ENCODE data around the gene SEPTIN3.

Gene SEPTIN3

DNA sequence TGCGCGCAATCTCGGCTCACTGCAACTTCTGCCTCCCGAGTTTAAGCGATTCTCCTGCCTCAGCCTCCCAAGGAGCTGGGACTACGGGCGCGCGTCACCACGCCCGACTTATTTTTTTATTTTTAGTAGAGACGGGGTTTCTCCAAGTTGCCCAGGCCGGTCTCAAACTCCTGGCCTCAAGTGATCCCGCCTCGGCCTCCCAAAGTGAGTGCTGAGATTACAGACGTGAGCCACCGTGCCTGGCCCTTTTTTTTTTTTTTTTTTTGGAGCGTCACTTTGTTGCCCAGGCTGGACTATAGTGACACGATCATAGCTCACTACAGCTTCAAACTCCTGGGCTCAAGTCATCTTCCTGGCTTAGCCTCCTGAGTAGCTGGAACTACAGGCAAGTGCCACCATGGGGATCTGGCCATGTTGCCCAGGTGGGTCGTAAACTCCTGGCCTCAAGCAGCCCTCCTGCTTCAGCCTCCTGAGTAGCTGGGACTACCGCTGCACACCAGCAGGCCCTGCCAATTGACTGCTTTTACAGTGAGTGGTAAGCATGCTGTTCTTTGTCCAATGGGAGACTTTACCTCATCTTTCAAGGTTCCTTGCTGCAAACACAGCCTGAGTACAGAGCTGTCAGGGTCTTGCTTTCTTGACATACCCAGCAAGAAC lies 21.7 kb upstream of the SEPTIN3 start:
- TF ChIP-seq, protein P1, sequence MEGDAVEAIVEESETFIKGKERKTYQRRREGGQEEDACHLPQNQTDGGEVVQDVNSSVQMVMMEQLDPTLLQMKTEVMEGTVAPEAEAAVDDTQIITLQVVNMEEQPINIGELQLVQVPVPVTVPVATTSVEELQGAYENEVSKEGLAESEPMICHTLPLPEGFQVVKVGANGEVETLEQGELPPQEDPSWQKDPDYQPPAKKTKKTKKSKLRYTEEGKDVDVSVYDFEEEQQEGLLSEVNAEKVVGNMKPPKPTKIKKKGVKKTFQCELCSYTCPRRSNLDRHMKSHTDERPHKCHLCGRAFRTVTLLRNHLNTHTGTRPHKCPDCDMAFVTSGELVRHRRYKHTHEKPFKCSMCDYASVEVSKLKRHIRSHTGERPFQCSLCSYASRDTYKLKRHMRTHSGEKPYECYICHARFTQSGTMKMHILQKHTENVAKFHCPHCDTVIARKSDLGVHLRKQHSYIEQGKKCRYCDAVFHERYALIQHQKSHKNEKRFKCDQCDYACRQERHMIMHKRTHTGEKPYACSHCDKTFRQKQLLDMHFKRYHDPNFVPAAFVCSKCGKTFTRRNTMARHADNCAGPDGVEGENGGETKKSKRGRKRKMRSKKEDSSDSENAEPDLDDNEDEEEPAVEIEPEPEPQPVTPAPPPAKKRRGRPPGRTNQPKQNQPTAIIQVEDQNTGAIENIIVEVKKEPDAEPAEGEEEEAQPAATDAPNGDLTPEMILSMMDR (IDR thresholded peaks at IDR 0.05), result no peak

DNA sequence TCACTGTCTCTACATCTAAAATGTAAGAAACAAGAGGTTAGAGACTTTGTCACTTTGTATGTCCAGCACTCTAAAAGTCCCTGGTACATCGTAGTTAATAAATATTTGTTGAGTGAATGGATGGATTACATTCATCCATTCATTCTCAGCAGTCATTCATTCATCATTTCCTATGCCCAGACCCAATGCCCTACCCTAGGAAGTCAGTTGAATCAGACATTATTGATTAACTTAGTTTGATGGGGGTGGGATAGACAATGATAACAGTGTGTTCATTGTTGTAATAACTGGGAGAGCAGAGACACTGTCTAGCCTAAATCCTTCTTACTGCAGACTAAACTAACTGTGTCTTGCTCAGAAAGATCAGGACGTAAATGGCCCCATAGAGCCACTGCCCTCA lies 21.1 kb upstream of the SEPTIN3 start:
- TF ChIP-seq, protein P1 (IDR thresholded peaks at IDR 0.05), result no peak

DNA sequence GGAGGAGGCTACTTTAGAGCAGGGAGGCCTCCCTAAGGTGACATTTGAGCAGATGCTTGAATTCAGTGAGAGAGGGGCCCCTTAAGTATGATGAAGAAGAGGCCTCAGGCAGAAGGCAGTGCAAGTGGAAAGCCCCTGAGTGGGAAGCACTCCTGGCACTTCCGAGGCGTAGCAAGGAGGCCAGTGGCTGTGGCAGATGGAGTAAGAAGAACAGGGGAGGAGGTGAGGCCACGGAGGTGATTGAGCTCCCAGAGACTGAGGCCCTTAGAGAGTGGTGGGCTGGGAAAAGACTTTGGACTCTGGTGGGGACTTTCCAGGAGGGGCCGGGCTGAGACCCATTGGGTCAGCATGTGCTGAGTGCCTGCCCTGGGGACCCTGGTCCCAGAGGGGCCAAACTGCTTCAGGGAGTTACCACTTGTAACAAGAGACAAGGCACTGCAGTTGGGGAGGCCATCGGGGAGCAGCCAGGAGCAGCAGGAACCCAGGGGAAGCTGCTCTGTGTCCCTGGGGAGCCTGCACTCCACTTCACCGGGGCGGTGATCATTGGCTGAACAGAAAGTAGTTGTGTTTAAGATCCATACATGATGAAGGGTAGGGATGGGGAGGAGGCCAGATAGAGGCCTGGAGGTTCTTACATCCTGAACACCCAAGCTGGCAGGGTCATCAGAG lies 19.8 kb upstream of the SEPTIN3 start:
- TF ChIP-seq, protein P1 (IDR thresholded peaks at IDR 0.05), result no peak

DNA sequence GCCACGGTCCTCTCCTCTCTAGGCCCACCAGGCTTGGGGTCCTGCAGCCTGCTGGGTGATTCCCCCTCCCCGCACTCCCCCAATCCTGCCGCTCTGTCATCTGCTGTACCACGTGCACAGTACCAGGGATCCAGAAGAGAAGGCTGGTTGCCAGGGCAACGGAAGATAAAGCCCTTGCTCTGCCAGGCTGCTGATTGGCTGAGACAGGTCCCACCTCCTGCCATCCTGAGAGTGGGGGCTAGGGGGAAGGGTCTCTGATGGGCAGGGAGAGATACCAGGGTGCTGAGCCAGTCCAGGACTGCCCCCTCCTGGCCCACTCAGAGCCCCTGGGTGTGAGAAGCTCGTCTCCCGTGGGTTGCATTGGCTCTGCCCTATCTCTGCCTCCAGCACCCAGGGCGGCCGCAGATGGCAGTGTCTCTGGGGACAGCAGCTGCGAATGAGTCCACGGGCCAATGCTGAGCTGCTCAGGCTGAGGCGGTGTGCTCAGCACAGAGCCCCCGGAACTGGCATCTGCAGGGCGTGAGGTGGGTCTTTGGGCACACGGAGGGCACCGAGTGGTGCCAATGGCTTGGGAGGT lies 17.3 kb upstream of the SEPTIN3 start, which contains the start of gene SMIM45:
Gene SMIM45, plus strand, starts transcription at position 253 of the 577 bp plus-strand sequence.
- TF ChIP-seq, protein P1 (IDR thresholded peaks at IDR 0.05), result no peak

DNA sequence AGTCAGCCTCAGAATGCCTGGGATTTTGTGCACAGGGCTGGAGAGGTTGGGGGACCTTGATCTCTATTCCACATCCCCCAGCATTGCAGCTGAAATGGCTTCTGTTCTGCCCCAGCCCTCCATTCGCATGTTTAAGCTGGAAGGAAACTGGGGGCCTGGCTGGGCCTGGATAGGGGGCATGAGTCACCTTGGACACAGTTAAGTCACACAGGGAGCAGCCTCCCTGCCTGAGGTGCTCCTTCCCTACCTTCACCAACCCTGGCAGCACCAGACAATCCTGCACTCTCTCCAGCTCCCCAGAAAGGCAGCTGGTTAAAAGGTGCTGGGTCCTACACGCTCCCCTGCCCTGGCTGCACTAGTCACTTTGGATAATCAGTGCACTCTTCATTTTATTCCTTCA lies 16.5 kb upstream of the SEPTIN3 start:
- TF ChIP-seq, protein P1 (IDR thresholded peaks at IDR 0.05), result no peak

DNA sequence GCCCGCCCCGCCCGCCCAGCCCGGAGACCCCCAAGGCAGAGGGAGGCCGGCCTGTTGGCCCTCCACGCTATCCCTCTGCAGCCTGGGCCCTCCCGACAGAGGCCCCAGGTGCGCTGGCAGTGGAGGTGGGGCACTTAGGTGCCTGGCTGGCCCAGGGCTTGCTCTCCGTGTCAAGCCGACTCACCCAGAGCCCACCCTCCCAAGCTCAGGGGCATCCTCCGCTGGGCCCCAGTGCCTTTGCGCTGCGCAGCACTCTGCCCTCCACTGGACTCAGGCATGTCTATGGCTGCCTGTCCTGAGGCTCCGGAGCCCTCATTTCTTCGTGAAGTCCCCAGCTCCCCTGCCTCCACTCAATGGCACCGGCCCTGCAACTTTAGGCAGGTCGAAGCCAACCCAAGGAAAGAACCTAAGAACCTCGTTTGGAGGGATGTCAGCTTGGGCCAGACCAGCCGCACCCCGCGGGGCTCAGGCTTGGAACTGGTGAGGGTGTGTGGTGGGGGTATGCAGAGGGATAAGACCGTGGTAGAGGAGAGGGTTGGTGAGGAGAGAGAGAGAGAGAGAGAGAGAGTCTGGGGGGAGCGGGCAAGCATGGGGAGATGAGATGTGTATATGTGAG lies 11.2 kb upstream of the SEPTIN3 start:
- TF ChIP-seq, protein P1 (IDR thresholded peaks at IDR 0.05), result no peak

DNA sequence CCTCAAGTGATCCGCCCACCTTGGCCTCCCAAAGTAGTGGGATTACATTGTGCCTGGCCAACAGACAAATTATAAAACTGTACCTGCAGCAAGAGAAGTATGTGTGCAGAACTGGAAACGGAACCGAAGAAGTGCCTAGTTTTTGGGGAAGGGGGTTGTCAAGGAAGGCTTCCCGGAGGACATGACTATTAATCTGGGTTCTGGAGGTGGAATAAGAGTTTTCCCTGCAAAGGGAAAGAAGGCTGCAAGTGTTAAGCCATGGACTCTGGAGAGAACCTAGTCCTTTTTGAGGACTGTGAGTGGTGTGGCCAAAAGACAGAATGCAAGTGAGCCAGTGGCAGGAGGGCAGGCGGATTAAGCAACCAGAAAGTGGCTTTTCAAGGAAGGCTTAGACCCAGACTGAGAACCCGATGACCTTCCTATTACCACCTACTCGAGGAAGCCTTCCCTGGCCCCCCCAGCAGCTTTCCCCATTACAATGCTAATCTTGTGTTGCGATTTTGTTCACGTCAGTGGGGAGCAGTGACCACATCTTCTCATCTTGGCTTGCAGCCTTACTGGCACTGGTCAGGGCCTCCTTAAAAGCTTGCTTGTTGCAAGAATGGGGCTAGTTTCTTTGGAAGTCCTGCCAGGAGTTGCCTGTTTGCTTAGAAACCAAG lies 5.7 kb upstream of the SEPTIN3 start:
- TF ChIP-seq, protein P1 (IDR thresholded peaks at IDR 0.05), result no peak
